ENCODE results near the gene DPP7.

DPP7 gene

DNA sequence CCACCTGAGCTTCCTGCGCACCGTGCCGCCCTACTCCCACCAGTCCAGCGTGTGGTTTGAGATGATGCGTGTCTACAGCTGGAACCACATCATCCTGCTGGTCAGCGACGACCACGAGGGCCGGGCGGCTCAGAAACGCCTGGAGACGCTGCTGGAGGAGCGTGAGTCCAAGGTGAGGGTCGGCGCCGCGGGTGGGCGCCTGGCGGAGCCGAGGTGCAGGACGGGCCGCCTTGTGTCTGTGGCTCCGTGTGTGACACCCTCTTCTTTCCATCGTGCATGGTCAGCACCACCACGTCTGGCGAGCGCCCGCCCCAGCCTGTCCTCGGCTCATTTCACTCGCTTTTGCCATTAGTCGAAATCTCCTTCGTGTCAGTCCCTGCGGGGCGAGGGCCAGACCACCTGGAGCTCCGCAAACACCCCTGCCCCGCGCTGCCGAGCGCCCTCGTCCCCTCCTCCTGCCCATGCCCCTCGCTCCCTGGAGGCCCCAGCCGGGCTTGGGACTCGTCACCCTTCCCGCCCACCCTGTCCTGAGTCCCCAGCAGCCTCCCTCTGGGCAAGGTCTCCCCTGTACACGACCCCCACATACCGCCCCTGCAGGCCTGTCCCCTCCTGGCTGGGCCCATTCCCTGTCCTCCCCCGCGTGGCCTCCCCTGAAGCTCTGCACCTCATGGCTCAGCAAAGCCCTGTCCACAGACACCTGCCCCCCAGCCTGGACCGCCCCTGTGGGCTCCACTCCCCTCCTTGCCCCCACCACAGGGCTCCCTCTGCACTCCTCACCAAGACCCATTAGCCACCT, 31.4 kb upstream of the DPP7 start:
- Histone ChIP-seq H4K8ac (ENCODE audit: low read depth, low read length) (no peak overlapping the region), H3K9me3 (replicated peaks in 1 of 2; ENCODE audit: control insufficient read depth in 2 of 2, insufficient read depth in 1 of 2, low read depth in 1 of 2, low read length in 2 of 2) (no peaks in the 10 kb centered on the region)
- WGBS, 2 donors (ENCODE audit: extremely low coverage in 2 of 2, insufficient read length in 2 of 2, insufficient replicate concordance in 1 of 2): no CpG with 5 or more reads among the region's 49 CpGs

DNA sequence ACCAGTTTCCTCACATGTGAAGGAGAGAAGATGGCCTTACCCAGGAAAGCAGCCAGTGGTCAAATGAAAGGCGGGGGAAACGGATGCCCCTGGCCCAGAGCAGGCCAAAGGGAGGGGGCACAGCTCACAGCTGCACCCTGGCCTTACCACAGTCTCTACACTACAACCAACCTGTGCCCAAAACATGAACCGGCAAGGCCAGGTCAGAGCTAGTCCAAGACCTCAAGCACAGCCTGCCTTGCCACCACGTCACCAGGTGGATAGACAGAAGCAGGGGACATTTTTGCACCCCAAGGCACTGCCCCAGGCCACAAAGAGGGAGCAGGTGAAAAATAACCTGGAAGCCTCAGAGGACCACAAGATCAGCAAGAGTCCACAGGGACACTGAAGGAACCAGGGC, 28.9 kb upstream of the DPP7 start:
- Histone ChIP-seq H3K4me1 (ENCODE audit: control insufficient read depth in 2 of 2, insufficient read depth in 1 of 2, low read depth in 1 of 2, low read length in 2 of 2) (peaks cover 0 to 2% of the 10 kb centered on the region in 2 donors), H2AK5ac (ENCODE audit: low read depth, low read length) (no peak overlapping the region), H3K27me3 (ENCODE audit: control insufficient read depth in 3 of 3, insufficient read depth in 3 of 3, low read depth in 1 of 3, low read length in 3 of 3) (peaks cover 8 to 84% (median 54%) of the 10 kb centered on the region in 3 experiments), H3K79me1 (ENCODE audit: low read depth, low read length) (peaks cover 2% of the 10 kb centered on the region), H3K27ac (replicated peaks; ENCODE audit: low read length) (no peak overlapping the region), H3K4me2 (ENCODE audit: insufficient read depth, low read length, poor library complexity, severe bottlenecking) (no peak overlapping the region), H4K8ac (ENCODE audit: low read depth, low read length) (peak overlapping the region; percentile 43), H3K36me3 (replicated peaks in 1 of 2; ENCODE audit: control insufficient read depth in 2 of 2, insufficient read depth in 2 of 2, low read length in 2 of 2) (no peaks in the 10 kb centered on the region), H2BK120ac (ENCODE audit: low read depth, low read length) (no peak overlapping the region), H4K91ac (ENCODE audit: low read depth, low read length, poor library complexity) (no peak overlapping the region), H3K9me3 (replicated peaks in 1 of 2; ENCODE audit: control insufficient read depth in 2 of 2, insufficient read depth in 1 of 2, low read depth in 1 of 2, low read length in 2 of 2) (peaks cover 0 to 5% of the 10 kb centered on the region in 2 donors), H3K4ac (ENCODE audit: low read length) (no peak overlapping the region), H3K23ac (ENCODE audit: low read depth, low read length, poor library complexity) (peak overlapping the region; percentile 5), H3K14ac (ENCODE audit: low read length) (no peak overlapping the region), H2BK12ac (ENCODE audit: low read length) (no peak overlapping the region), H3K9ac (ENCODE audit: low read depth, low read length, poor library complexity) (no peak overlapping the region), H3K4me3 (ENCODE audit: low read length in 2 of 2) (peak overlapping the region in 1 of 2 donors; percentile 22), H3K18ac (ENCODE audit: low read length) (no peak overlapping the region), H2BK15ac (ENCODE audit: low read length) (no peak overlapping the region), H2AFZ (ENCODE audit: low read length) (no peak overlapping the region), H2BK5ac (ENCODE audit: low read length) (no peak overlapping the region)
- no peak for DNase-seq (ENCODE audit: low spot score)
- no CpG with 5 or more reads among the region's 4 CpGs for WGBS, 2 donors (ENCODE audit: extremely low coverage in 2 of 2, insufficient read length in 2 of 2, insufficient replicate concordance in 1 of 2)

More for the DNA sequence above, 31.4 kb upstream of the DPP7 start:
- peak overlapping the region; percentile 44 for H3K9ac ChIP-seq (ENCODE audit: low read depth, low read length, poor library complexity)
- no peak overlapping the region for H3K14ac ChIP-seq (ENCODE audit: low read length)
- H3K23ac ChIP-seq (ENCODE audit: low read depth, low read length, poor library complexity): peak overlapping the region; percentile 20
- DNase-seq (ENCODE audit: low spot score): no peak
- no peak overlapping the region for H3K4me2 ChIP-seq (ENCODE audit: insufficient read depth, low read length, poor library complexity, severe bottlenecking)
- H3K18ac ChIP-seq (ENCODE audit: low read length): peak overlapping the region; percentile 11
- H3K79me1 ChIP-seq (ENCODE audit: low read depth, low read length): peaks cover 2% of the 10 kb centered on the region
- no peaks in the 10 kb centered on the region for H3K4me1 ChIP-seq (ENCODE audit: control insufficient read depth in 2 of 2, insufficient read depth in 1 of 2, low read depth in 1 of 2, low read length in 2 of 2)
- no peak overlapping the region for H2AFZ ChIP-seq (ENCODE audit: low read length)
- no peak overlapping the region for H4K91ac ChIP-seq (ENCODE audit: low read depth, low read length, poor library complexity)
- H3K36me3 ChIP-seq (replicated peaks in 1 of 2; ENCODE audit: control insufficient read depth in 2 of 2, insufficient read depth in 2 of 2, low read length in 2 of 2): no peaks in the 10 kb centered on the region
- H2BK120ac ChIP-seq (ENCODE audit: low read depth, low read length): no peak overlapping the region
- no peak overlapping the region for H3K4ac ChIP-seq (ENCODE audit: low read length)
- no peak overlapping the region for H3K4me3 ChIP-seq (ENCODE audit: low read length in 2 of 2)
- H2BK15ac ChIP-seq (ENCODE audit: low read length): no peak overlapping the region
- no peak overlapping the region for H3K27ac ChIP-seq (replicated peaks; ENCODE audit: low read length)
- H2BK12ac ChIP-seq (ENCODE audit: low read length): no peak overlapping the region
- no peak overlapping the region for H2AK5ac ChIP-seq (ENCODE audit: low read depth, low read length)
- H3K27me3 ChIP-seq (ENCODE audit: control insufficient read depth in 3 of 3, insufficient read depth in 3 of 3, low read depth in 1 of 3, low read length in 3 of 3): peaks cover 0 to 71% (median 30%) of the 10 kb centered on the region in 3 experiments
- no peak overlapping the region for H2BK5ac ChIP-seq (ENCODE audit: low read length)

DNA sequence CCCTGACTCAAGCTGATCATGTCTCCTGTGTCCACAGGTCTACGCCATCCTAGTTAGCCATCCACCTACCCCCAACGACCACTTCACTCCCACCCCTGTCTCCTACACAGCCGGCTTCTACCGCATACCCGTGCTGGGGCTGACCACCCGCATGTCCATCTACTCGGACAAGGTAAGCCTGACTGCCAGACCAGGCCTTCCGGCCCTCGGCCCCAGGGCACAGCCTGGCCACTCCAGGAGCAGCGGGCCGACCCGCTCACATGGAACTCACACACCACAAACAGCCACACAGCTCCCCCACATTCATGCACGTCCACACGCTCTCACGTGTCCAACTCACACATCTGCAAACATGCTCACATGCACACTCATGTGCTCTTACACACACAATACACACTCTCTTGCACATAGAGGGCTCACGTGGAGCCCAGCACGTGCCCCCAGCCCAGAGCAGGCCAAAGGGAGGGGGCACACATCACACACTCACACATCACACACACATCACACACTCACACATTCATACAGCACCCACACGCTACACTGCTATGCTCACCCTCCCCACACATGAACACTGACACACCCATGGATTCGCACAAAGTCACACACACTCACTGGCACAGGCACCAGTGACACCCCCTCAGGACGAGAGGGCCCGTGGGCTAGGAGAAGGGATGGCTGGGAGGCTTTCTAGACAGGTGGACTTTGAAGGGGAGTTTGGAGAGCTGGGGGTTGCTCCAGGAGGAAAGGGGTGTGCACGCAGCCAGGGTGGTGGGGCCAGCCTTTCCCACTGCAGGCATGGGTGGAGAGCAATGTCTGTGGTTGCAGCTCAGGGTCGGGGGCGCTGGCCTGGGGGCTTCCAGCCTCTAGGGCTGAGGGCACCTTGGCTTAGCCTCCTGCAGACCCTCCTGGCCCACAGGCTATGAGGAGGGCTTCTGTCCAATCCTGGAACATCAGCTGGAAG, 27.7 kb upstream of the DPP7 start:
- no CpG with 5 or more reads among the region's 24 CpGs for WGBS, 2 donors (ENCODE audit: extremely low coverage in 2 of 2, insufficient read length in 2 of 2, insufficient replicate concordance in 1 of 2)
- H2BK5ac ChIP-seq (ENCODE audit: low read length): no peak overlapping the region

More for the DNA sequence above, 27.7 kb upstream of the DPP7 start:
- Histone ChIP-seq H3K36me3 (replicated peaks in 1 of 2; ENCODE audit: control insufficient read depth in 2 of 2, insufficient read depth in 2 of 2, low read length in 2 of 2) (no peaks in the 10 kb centered on the region), H3K4me2 (ENCODE audit: insufficient read depth, low read length, poor library complexity, severe bottlenecking) (no peak overlapping the region), H2AFZ (ENCODE audit: low read length) (no peak overlapping the region), H2BK15ac (ENCODE audit: low read length) (no peak overlapping the region), H3K27me3 (ENCODE audit: control insufficient read depth in 3 of 3, insufficient read depth in 3 of 3, low read depth in 1 of 3, low read length in 3 of 3) (peaks cover 10 to 85% (median 64%) of the 10 kb centered on the region in 3 experiments), H3K4me3 (ENCODE audit: low read length in 2 of 2) (peak overlapping the region in 1 of 2 donors; percentile 68), H3K18ac (ENCODE audit: low read length) (no peak overlapping the region), H4K8ac (ENCODE audit: low read depth, low read length) (no peak overlapping the region), H2BK120ac (ENCODE audit: low read depth, low read length) (no peak overlapping the region), H3K9ac (ENCODE audit: low read depth, low read length, poor library complexity) (peak overlapping the region; percentile 72), H3K14ac (ENCODE audit: low read length) (peak overlapping the region; percentile 95), H3K4ac (ENCODE audit: low read length) (no peak overlapping the region), H3K27ac (replicated peaks; ENCODE audit: low read length) (no peak overlapping the region), H2BK12ac (ENCODE audit: low read length) (no peak overlapping the region), H2AK5ac (ENCODE audit: low read depth, low read length) (peak overlapping the region; percentile 84), H3K23ac (ENCODE audit: low read depth, low read length, poor library complexity) (peak overlapping the region; percentile 61), H3K4me1 (ENCODE audit: control insufficient read depth in 2 of 2, insufficient read depth in 1 of 2, low read depth in 1 of 2, low read length in 2 of 2) (peaks cover 0 to 2% of the 10 kb centered on the region in 2 donors), H3K9me3 (replicated peaks in 1 of 2; ENCODE audit: control insufficient read depth in 2 of 2, insufficient read depth in 1 of 2, low read depth in 1 of 2, low read length in 2 of 2) (peaks cover 0 to 5% of the 10 kb centered on the region in 2 donors), H3K79me1 (ENCODE audit: low read depth, low read length) (peaks cover 2% of the 10 kb centered on the region), H4K91ac (ENCODE audit: low read depth, low read length, poor library complexity) (no peak overlapping the region)
- DNase-seq (ENCODE audit: low spot score): no peak
